ENCODE data around the gene FPGS. TPM values are rescaled to one million over a fixed set of nuclear protein-coding genes. Genes with fewer than 3 reads are reported as not detected.

The FPGS gene
- total RNA-seq, 4 donors from 2014 or later, result 36.1 to 56.3 (median 50.1) TPM

DNA sequence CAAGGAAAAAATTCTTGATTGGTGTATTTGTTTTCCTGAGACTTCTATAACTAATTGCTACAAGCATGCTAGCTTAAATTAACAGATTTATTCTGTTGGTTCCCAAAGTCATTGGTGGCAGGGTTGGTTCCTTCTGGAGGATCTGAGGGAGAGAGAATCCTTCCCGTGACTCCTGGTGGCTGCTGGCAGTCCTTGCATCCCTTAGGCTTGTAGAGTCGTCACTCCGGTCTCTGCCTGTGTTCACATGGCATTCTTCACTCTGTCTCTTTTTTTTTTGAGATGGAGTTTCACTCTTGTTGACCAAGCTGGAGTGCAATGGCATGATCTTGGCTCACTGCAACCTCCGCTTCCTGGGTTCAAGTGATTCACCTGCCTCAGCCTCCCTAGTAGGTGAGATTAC lies 11.6 kb upstream of the FPGS start:
- 78% methylated on average over 4 of the region's 4 CpGs for WGBS
- no peaks in the 10 kb centered on the region for H3K9me3 ChIP-seq
- DNase-seq (ENCODE audit: extremely low spot score), result no peak
- TF ChIP-seq POLR2AphosphoS5 (IDR thresholded peaks at IDR 0.05) (no peak), POLR2A (IDR thresholded peaks at IDR 0.05; ENCODE audit: low read depth) (no peak), EP300 (IDR thresholded peaks at IDR 0.05) (no peak)
- TF ChIP-seq, protein P1, sequence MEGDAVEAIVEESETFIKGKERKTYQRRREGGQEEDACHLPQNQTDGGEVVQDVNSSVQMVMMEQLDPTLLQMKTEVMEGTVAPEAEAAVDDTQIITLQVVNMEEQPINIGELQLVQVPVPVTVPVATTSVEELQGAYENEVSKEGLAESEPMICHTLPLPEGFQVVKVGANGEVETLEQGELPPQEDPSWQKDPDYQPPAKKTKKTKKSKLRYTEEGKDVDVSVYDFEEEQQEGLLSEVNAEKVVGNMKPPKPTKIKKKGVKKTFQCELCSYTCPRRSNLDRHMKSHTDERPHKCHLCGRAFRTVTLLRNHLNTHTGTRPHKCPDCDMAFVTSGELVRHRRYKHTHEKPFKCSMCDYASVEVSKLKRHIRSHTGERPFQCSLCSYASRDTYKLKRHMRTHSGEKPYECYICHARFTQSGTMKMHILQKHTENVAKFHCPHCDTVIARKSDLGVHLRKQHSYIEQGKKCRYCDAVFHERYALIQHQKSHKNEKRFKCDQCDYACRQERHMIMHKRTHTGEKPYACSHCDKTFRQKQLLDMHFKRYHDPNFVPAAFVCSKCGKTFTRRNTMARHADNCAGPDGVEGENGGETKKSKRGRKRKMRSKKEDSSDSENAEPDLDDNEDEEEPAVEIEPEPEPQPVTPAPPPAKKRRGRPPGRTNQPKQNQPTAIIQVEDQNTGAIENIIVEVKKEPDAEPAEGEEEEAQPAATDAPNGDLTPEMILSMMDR (IDR thresholded peaks at IDR 0.05), result no peak
- peaks cover 54 to 73% (median 65%) of the 10 kb centered on the region in 4 donors for H3K36me3 ChIP-seq
- H3K4me1 ChIP-seq, result peaks cover 30 to 58% (median 51%) of the 10 kb centered on the region in 4 donors
- H3K4me3 ChIP-seq, result no peak overlapping the region
- H3K27me3 ChIP-seq, result no peaks in the 10 kb centered on the region
- peak overlapping the region in 1 of 4 donors; percentile 13 for H3K27ac ChIP-seq (replicated peaks in 1 of 4)
- intact Hi-C loops (cut with DNase I), result no loop called here

DNA sequence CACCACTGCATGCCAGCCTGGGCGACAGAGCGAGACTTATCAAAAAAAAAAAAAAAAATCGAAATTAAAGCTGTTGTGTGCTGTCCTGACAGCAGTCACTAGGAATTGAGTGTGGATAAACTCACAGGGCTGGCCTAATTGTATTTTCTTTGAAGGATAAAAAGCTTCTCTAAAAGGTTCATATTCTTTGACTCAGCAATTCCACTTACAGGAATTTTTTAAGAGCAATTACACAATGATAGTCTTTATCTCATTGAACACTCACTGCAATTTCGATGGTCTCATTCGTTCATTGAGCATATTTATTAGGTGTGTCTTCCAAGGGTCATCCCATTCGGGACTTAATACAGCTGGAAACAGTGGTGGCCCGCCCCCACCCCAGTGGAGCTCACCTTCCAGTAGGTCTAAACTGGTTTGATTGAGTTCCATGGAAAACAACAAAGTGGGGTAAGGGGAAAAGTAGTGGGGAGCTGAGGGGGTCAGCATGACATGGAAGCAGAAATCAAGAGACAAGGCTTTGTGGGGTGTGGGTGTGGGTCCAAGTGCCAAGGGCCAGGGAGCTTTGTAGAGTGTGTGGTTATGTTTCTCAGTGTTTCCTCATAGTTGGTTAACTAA lies 10.2 kb upstream of the FPGS start:
- Histone ChIP-seq H3K9me3 (no peaks in the 10 kb centered on the region), H3K4me1 (peaks cover 29 to 58% (median 49%) of the 10 kb centered on the region in 4 donors), H3K4me3 (no peak overlapping the region), H3K27ac (replicated peaks in 1 of 4) (peak overlapping the region in 1 of 4 donors; percentile 28), H3K36me3 (peaks cover 51 to 63% (median 58%) of the 10 kb centered on the region in 4 donors), H3K27me3 (no peaks in the 10 kb centered on the region)
- TF ChIP-seq EP300 (IDR thresholded peaks at IDR 0.05), result no peak
- TF ChIP-seq POLR2A (IDR thresholded peaks at IDR 0.05; ENCODE audit: low read depth), result no peak
- DNase-seq (ENCODE audit: extremely low spot score), result no peak
- 80% methylated on average over 7 of the region's 7 CpGs for WGBS
- intact Hi-C loops (cut with DNase I), result no loop called here

DNA sequence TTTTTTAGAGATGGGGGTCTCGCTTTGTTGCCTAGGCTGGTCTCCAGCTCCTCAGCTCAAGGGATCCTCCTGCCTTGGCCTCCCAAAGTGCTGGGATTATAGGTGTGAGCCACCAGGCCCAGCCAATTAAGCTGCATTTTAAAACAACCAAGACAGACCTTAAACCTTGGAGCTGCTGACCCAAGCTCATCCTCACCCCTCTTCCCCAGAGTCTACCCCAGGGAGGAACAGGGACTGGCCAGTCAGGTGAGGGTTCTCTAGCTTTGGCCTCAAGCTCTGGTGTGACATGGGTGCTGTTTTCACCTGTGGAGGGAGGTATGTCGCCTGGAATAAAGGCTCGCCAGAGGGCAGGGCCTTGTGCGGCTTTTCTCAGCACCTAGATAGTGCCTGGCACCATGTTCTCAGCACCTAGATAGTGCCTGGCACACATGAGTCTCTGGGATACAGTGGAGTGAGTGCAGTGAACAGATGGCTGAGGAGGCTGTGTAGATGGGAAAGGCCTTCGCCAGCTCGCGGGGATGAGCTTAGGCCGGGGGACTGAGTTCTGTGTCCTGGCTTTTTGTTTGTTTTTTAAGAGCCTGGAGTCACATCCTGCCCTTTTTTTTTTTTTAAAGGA lies 9.5 kb upstream of the FPGS start:
- 73% methylated on average over 8 of the region's 8 CpGs for WGBS
- Histone ChIP-seq H3K36me3 (peaks cover 44 to 56% (median 52%) of the 10 kb centered on the region in 4 donors), H3K27me3 (no peaks in the 10 kb centered on the region), H3K4me1 (peaks cover 25 to 51% (median 43%) of the 10 kb centered on the region in 4 donors), H3K4me3 (no peak overlapping the region), H3K9me3 (no peaks in the 10 kb centered on the region), H3K27ac (replicated peaks in 1 of 4) (peak overlapping the region in 2 of 4 donors; percentile 28 to 34)
- no peak for DNase-seq (ENCODE audit: extremely low spot score)
- TF ChIP-seq, protein P1 (IDR thresholded peaks at IDR 0.05), result no peak
- TF ChIP-seq EP300 (IDR thresholded peaks at IDR 0.05) (no peak), POLR2AphosphoS5 (IDR thresholded peaks at IDR 0.05) (no peak), POLR2A (IDR thresholded peaks at IDR 0.05; ENCODE audit: low read depth) (no peak)
- intact Hi-C loops (cut with DNase I), result no loop called here

DNA sequence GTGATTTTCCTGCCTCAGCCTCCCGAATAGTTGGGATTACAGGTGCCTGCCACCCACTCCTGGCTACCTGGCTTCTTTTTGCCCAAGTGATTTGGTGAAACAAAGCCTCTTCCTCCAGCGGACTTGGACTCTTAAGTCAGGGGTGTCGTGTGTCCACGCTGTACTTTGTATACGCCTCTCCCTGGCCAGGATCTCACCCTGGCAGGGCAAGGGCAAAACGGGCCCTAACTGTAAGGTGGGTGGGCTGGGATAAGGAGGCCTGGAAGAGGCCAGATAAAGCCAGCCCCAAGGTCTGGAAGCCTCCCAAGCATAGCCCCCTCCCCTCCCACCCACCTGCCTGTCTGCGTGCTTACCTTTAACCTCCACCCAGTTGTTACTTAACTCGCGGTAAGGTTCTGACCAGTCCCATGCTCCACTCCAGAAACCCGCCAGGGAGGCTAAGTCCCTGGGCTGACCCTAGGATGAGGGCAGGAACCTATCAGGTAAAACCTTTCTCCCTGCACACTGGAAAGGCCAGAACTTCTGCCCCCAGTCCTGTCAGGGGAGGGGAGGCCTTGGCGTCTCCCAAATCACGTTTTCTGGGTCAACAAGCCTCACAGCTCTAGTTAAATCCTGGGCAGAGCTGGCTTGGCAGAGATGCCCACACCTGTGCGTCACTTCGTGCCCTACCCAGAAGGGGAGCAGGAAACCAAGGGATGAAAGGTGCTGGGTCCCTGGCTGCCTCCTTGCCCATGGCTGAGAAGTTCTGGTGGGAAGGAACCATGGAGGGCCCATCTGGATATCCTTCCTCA lies 8.5 kb upstream of the FPGS start:
- H3K27ac ChIP-seq (replicated peaks in 1 of 4), result peak overlapping the region in 2 of 4 donors; percentile 34 to 57
- TF ChIP-seq EP300 (IDR thresholded peaks at IDR 0.05) (no peak), POLR2AphosphoS5 (IDR thresholded peaks at IDR 0.05) (peak in 1 of 2 donors; percentile 33)
- TF ChIP-seq, protein P1 (IDR thresholded peaks at IDR 0.05), result no peak
- 70% methylated on average over 11 of the region's 14 CpGs for WGBS

More for the DNA sequence above, 8.5 kb upstream of the FPGS start:
- peaks cover 23 to 41% (median 34%) of the 10 kb centered on the region in 4 donors for H3K4me1 ChIP-seq
- H3K9me3 ChIP-seq, result no peaks in the 10 kb centered on the region
- intact Hi-C loops (cut with DNase I), result no loop called here
- peaks cover 34 to 46% (median 42%) of the 10 kb centered on the region in 4 donors for H3K36me3 ChIP-seq
- no peaks in the 10 kb centered on the region for H3K27me3 ChIP-seq
- H3K4me3 ChIP-seq, result no peak overlapping the region
- no peak for DNase-seq (ENCODE audit: extremely low spot score)
